PC-3 (cell line): Measurements from ENCODE around the gene APMAP. TPM values are rescaled to one million over a fixed set of nuclear protein-coding genes. Genes with fewer than 3 reads are reported as not detected.
"Not testable (repeated sequence)": the region's sequence is repeated elsewhere in the genome, so short reads cannot be mapped to it uniquely, and the experiment has no call there.

Experiments
- ATAC-seq: fragments of 200-7000 bp; cut with Tn5 transposase; 2 replicates; pipeline ENCODE4 v1.9.1; 2020; ENCODE audit warnings: mild to moderate bottlenecking, moderate library complexity
- BruUV-seq: library from RNA; stranded (reverse); fragments of 400-500 nt; replicated peaks from 2 replicates; lab custom pipeline; 2021; lab: Mats Ljungman, UMichigan
- CTCF ChIA-PET: fragments of 300-600 bp; sonication (Branson Sonifier 250); formaldehyde crosslinking; loops from one replicate; lab custom pipeline; 2022; ENCODE audit warnings: antibody characterized with exemption; lab: Charles Lee
- POLR2A ChIA-PET: fragments of 300-600 bp; sonication (Branson Sonifier 250); formaldehyde crosslinking; loops from one replicate; lab custom pipeline; 2022; ENCODE audit warnings: antibody characterized with exemption; ENCODE audit not compliant: unreplicated experiment; lab: Charles Lee
- DNase-seq: peaks from one replicate; pipeline ENCODE4 v3.0.0-alpha.2; 2015
- H2AFZ ChIP-seq: fragments of 300-600 bp; sonication (generic); 2 replicates; pipeline ENCODE4 v1.6.0; 2016; ENCODE audit warnings: antibody characterized with exemption, low read length
- H3F3A ChIP-seq: fragments of 300-600 bp; sonication (generic); one replicate; pipeline ENCODE4 v1.6.0; 2017; ENCODE audit warnings: antibody characterized with exemption, low read length, control low read depth, mild to moderate bottlenecking; ENCODE audit not compliant: unreplicated experiment
- H3K27ac ChIP-seq: fragments of 300-600 bp; sonication (generic); 2 replicates; pipeline ENCODE4 v1.5.1; 2016; ENCODE audit warnings: mild to moderate bottlenecking, low read length
- H3K27me3 ChIP-seq: fragments of 300-600 bp; sonication (generic); 2 replicates; pipeline ENCODE4 v1.6.1; 2016; ENCODE audit warnings: low read length, mixed read lengths
- H3K36me3 ChIP-seq: fragments of 300-600 bp; sonication (generic); 2 replicates; pipeline ENCODE4 v1.6.1; 2016; ENCODE audit warnings: low read depth, mixed run types, low read length, mixed read lengths
- H3K4me1 ChIP-seq: fragments of 300-600 bp; sonication (generic); 2 replicates; pipeline ENCODE4 v1.5.1; 2016; ENCODE audit warnings: low read length; ENCODE audit not compliant: insufficient read depth
- H3K4me2 ChIP-seq: fragments of 300-600 bp; sonication (generic); 2 replicates; pipeline ENCODE4 v1.6.0; 2016; ENCODE audit warnings: low read length
- H3K4me3 ChIP-seq: fragments of 300-600 bp; sonication (generic); 2 replicates; pipeline ENCODE4 v1.5.1; 2016; ENCODE audit warnings: mild to moderate bottlenecking, low read length, mixed read lengths
- H3K79me2 ChIP-seq: fragments of 300-600 bp; sonication (generic); 2 replicates; pipeline ENCODE4 v1.6.1; 2017; ENCODE audit warnings: low read length, mixed read lengths
- H3K9ac ChIP-seq: fragments of 300-600 bp; sonication (generic); 2 replicates; pipeline ENCODE4 v1.6.0; 2016; ENCODE audit warnings: mild to moderate bottlenecking, low read length
- H3K9me2 ChIP-seq: fragments of 300-600 bp; sonication (generic); replicated peaks from 2 replicates; pipeline ENCODE4 v1.6.1; 2016; ENCODE audit warnings: mixed run types, low read length, mixed read lengths
- H3K9me3 ChIP-seq: fragments of 300-600 bp; sonication (generic); 2 replicates; pipeline ENCODE4 v1.6.1; 2016; ENCODE audit warnings: low read length, mixed read lengths
- H4K20me1 ChIP-seq: fragments of 300-600 bp; sonication (generic); 2 replicates; pipeline ENCODE4 v1.6.1; 2016; ENCODE audit warnings: low read length, mixed read lengths
- EZH2 ChIP-seq: fragments of 300-600 bp; sonication (generic); IDR thresholded peaks from one replicate; pipeline ENCODE4 v1.6.1; 2017; ENCODE audit warnings: antibody characterized with exemption, mild to moderate bottlenecking, low read length; ENCODE audit not compliant: unreplicated experiment
- EZH2phosphoT487 ChIP-seq: fragments of 300-600 bp; sonication (generic); IDR thresholded peaks from 2 replicates; pipeline ENCODE4 v1.6.1; 2018; ENCODE audit warnings: mild to moderate bottlenecking, antibody characterized with exemption, low read length, borderline replicate concordance
- intact Hi-C: fragments of 100-400 bp; cut with micrococcal nuclease; formaldehyde crosslinking; loops from 2 replicates; pipeline ENCODE4 v1.9.0; 2023
- total RNA-seq: library from RNA; depleted of rRNA; stranded (reverse); fragments of >200 nt; gene quantifications from 2 replicates; pipeline ENCODE4 v1.2.3, GENCODE V29; 2014
- TF ChIP-seq, protein P1 (sequence below): fragments of 300-600 bp; sonication (generic); conservative IDR thresholded peaks from 2 replicates; pipeline ENCODE4 v1.5.1; 2017; ENCODE audit warnings: antibody characterized with exemption, low read depth, mild to moderate bottlenecking, low read length

Gene APMAP
- total RNA-seq, 1 experiment from 2014 or later: 134 TPM

DNA sequence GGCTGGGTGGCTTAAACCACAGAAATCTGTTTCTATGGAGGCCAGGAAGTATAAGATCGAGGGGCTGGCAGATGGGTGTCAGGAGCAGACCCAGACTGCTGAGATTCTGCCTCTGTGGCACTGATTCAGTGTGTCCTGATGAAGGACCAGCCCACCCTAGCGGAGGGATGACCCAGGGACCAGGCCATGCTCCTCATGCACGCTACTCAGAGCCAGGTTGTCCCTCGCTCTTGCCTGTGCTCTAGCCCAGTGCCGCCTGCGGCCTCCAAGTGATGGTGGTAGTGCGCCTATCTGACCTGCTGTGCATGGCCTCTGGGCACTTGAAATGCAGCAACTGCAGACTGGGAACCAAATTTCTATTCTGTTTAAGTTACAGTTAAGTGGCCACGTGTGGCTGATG lies 13.1 kb upstream of the APMAP start:
- Histone ChIP-seq H2AFZ (no peak overlapping the region), H3K4me3 (no peak overlapping the region), H3K4me2 (no peak overlapping the region), H3K79me2 (no peaks in the 10 kb centered on the region), H3K36me3 (no peaks in the 10 kb centered on the region), H3K27me3 (no peaks in the 10 kb centered on the region), H3K9ac (no peak overlapping the region), H3K9me3 (0 out of 2 replicates have a peak, but pooled peaks cover 4% of the 10 kb centered on the region), H3K27ac (no peak overlapping the region), H3K9me2 (no peaks in the 10 kb centered on the region), H3K4me1 (peaks cover 3% of the 10 kb centered on the region), H4K20me1 (no peaks in the 10 kb centered on the region), H3F3A (no peaks in the 10 kb centered on the region)
- no peak for ATAC-seq
- ChIA-PET POLR2A (no interaction called here), CTCF (no interaction called here)
- no TSS peak for BruUV-seq
- intact Hi-C loops: no loop called here
- no peak for DNase-seq
- TF ChIP-seq EZH2: no peak
- TF ChIP-seq EZH2phosphoT487: no peak
- TF ChIP-seq, protein P1, sequence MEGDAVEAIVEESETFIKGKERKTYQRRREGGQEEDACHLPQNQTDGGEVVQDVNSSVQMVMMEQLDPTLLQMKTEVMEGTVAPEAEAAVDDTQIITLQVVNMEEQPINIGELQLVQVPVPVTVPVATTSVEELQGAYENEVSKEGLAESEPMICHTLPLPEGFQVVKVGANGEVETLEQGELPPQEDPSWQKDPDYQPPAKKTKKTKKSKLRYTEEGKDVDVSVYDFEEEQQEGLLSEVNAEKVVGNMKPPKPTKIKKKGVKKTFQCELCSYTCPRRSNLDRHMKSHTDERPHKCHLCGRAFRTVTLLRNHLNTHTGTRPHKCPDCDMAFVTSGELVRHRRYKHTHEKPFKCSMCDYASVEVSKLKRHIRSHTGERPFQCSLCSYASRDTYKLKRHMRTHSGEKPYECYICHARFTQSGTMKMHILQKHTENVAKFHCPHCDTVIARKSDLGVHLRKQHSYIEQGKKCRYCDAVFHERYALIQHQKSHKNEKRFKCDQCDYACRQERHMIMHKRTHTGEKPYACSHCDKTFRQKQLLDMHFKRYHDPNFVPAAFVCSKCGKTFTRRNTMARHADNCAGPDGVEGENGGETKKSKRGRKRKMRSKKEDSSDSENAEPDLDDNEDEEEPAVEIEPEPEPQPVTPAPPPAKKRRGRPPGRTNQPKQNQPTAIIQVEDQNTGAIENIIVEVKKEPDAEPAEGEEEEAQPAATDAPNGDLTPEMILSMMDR: no peak

DNA sequence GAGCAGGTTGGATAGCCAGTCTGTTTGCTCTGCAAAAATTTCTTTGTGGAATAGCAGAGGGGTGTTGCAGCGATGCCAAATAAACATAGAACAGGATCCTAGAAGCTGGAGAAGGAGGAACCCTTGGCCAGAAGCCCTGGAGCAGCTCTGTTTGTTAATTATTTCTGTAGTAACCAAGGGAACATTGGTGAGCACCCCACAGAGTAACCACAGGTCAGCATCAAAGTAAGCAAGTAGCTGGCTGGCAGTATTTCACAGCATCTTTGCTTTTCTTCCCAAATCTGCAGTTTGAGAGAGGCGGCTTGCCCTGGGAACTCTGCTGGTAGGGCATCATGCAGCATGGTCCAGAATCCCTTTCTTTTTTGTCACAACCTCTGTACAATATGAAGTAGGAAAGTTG lies 12.7 kb upstream of the APMAP start:
- BruUV-seq: no TSS peak
- ATAC-seq: no peak

DNA sequence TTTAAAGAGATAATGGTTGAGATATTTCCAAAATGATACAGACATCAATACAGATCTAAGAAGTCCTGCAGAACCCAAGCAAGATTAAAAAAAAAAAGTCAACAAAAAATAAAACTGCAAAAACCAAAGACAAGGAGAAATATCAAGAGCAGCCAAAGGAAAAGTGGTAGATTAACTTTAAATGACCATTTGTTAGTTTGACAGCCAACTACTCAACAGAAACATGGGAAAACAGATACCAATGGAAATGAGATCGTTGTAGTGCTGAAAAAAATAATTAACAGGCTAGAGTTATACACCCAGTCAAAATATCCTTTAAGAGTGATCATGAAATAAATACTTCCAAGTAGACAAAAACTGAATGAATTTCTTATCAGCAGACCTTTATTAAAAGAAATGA lies 10.5 kb upstream of the APMAP start:
- Histone ChIP-seq H3K4me3 (no peak overlapping the region), H3K27ac (no peak overlapping the region), H3F3A (no peaks in the 10 kb centered on the region), H2AFZ (no peak overlapping the region), H3K9ac (no peak overlapping the region), H3K4me2 (no peak overlapping the region), H3K4me1 (peaks cover 14% of the 10 kb centered on the region), H3K79me2 (no peaks in the 10 kb centered on the region), H4K20me1 (no peaks in the 10 kb centered on the region), H3K36me3 (no peaks in the 10 kb centered on the region), H3K9me3 (0 out of 2 replicates have a peak, but pooled peaks cover 4% of the 10 kb centered on the region), H3K9me2 (no peaks in the 10 kb centered on the region), H3K27me3 (no peaks in the 10 kb centered on the region)
- intact Hi-C loops: no loop called here
- BruUV-seq: no TSS peak
- no peak for ATAC-seq
- TF ChIP-seq EZH2phosphoT487: no peak
- TF ChIP-seq EZH2: no peak
- TF ChIP-seq, protein P1: no peak
- CTCF ChIA-PET: no interaction called here
- DNase-seq: no peak
- POLR2A ChIA-PET: no interaction called here

More for the DNA sequence above, 12.7 kb upstream of the APMAP start:
- Histone ChIP-seq H3K4me3 (no peak overlapping the region), H3K4me1 (peaks cover 7% of the 10 kb centered on the region), H3K9ac (no peak overlapping the region), H3F3A (no peaks in the 10 kb centered on the region), H3K4me2 (no peak overlapping the region), H3K79me2 (no peaks in the 10 kb centered on the region), H3K27me3 (no peaks in the 10 kb centered on the region), H3K27ac (no peak overlapping the region), H3K9me3 (0 out of 2 replicates have a peak, but pooled peaks cover 4% of the 10 kb centered on the region), H3K9me2 (no peaks in the 10 kb centered on the region), H2AFZ (no peak overlapping the region), H4K20me1 (no peaks in the 10 kb centered on the region), H3K36me3 (no peaks in the 10 kb centered on the region)
- peak; percentile 39 for DNase-seq
- CTCF ChIA-PET: no interaction called here
- intact Hi-C loops: no loop called here
- POLR2A ChIA-PET: no interaction called here
- TF ChIP-seq, protein P1: no peak
- no peak for TF ChIP-seq EZH2phosphoT487
- no peak for TF ChIP-seq EZH2

DNA sequence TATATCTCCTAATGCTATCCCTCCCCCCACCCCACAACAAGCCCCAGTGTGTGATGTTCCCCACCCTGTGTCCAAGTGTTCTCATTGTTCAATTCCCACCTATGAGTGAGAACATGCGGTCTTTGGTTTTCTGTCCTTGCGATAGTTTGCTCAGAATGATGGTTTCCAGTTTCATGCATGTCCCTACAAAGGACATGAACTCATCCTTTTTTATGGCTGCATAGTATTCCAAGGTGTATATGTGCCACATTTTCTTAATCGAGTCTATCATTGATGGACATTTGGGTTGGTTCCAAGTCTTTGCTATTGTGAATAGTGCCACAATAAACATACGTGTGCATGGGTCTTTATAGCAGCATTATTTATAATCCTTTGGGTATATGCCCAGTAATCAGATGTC lies 8.8 kb upstream of the APMAP start:
- H3K27ac ChIP-seq, intact Hi-C loops, H3K36me3 ChIP-seq, POLR2A ChIA-PET, ATAC-seq, H3K27me3 ChIP-seq, DNase-seq, H3K9ac ChIP-seq, H3K79me2 ChIP-seq, H3K4me2 ChIP-seq, H3K4me3 ChIP-seq, H4K20me1 ChIP-seq, H2AFZ ChIP-seq, H3K9me2 ChIP-seq, BruUV-seq, CTCF ChIA-PET, H3K9me3 ChIP-seq, H3F3A ChIP-seq: not testable (repeated sequence)
- peaks cover 17% of the 10 kb centered on the region for H3K4me1 ChIP-seq
